Measurements from ENCODE around the gene POU6F2.

- no peak for TF ChIP-seq CTCF (IDR thresholded peaks at IDR 0.05; ENCODE audit: low read depth, low read length, poor library complexity, severe bottlenecking)
- no peak for TF ChIP-seq EZH2phosphoT487 (IDR thresholded peaks at IDR 0.05; ENCODE audit: borderline replicate concordance, low read length)
These were observed 394.7 kb downstream of the POU6F2 start for GRCh38 chr7:39372383-39372782.

All from DOHH2 (cell line).